K562 (cell line): ENCODE data around the gene ZEB2. TPM values are rescaled to one million over a fixed set of nuclear protein-coding genes. Genes with fewer than 3 reads are reported as not detected.

Source experiments
- BACH1 ChIP-seq: fragments of 200-800 bp; sonication (Bioruptor generic); IDR thresholded peaks from 2 replicates; pipeline ENCODE4 v1.6.1; 2016; ENCODE audit warnings: missing genetic modification characterization, missing compliant biosample characterization
- BCOR ChIP-seq: fragments of 450-650 bp; IDR thresholded peaks from 2 replicates; pipeline ENCODE4 v1.6.1; 2016
- HDGF ChIP-seq: fragments of 450-650 bp; IDR thresholded peaks from 2 replicates; pipeline ENCODE4 v1.6.1; 2016
- PYGO2 ChIP-seq: fragments of 450-650 bp; IDR thresholded peaks from 2 replicates; pipeline ENCODE4 v1.6.1; 2016; ENCODE audit warnings: mild to moderate bottlenecking, missing genetic modification characterization, moderate library complexity, missing compliant biosample characterization
- SMARCC2 ChIP-seq: fragments of 450-650 bp; IDR thresholded peaks from 2 replicates; pipeline ENCODE4 v1.6.1; 2017; ENCODE audit warnings: antibody characterized with exemption, moderate library complexity, mild to moderate bottlenecking, low read depth
- SRF ChIP-seq, 2 experiments: fragments of 250-450, 450-650 bp in 1 of 2; sonication (Bioruptor Pico) in 1 of 2; sonication (generic) in 1 of 2; formaldehyde crosslinking; IDR thresholded peaks; 2 replicates each; pipeline versions ENCODE4 v1.5.0 to v1.5.1; 2020 to 2022; ENCODE audit warnings: mild to moderate bottlenecking in 1 of 2, missing genetic modification reagents in 1 of 2
- ZC3H11A ChIP-seq: IDR thresholded peaks from 2 replicates; pipeline ENCODE4 v1.6.1; 2012; ENCODE audit warnings: low read depth, low read length, improper control_type of control experiment
- ZNF431 ChIP-seq: sonication (generic); formaldehyde crosslinking; IDR thresholded peaks from 2 replicates; pipeline ENCODE4 v1.8.0; 2022; ENCODE audit warnings: mild to moderate bottlenecking, missing genetic modification reagents
- polyA plus RNA-seq, 8 experiments: library from polyadenylated mRNA; depleted of rRNA in 4 of 8; stranded (reverse) in 5 of 8; unstranded in 3 of 8; fragments of >200 nt; fragmentation: Nextera tagmentation in 2 of 8; fragmentation: Illumina TruSeq in 1 of 8; extraction: Ambion mirVana in 2 of 8; extraction: Trizol in 1 of 8; gene quantifications; 2 replicates each; pipeline versions ENCODE4 v1.2.1 to v1.2.3, GENCODE V29; 2011 to 2014; ENCODE audit warnings: inconsistent platforms in 1 of 8, missing spikeins in 1 of 8
- total RNA-seq, 7 experiments: library from RNA; depleted of rRNA in 6 of 7; stranded (reverse); fragments of >200 nt in 6 of 7; fragmentation: Illumina TruSeq in 2 of 7; extraction: Trizol in 2 of 7; gene quantifications; 2 replicates each; pipeline versions ENCODE4 v1.2.1 to v1.2.3, GENCODE V29; 2011 to 2021; ENCODE audit warnings: low replicate concordance in 1 of 7
- TF ChIP-seq, protein P1 (sequence below), 2 experiments: fragments of 450-650 bp; IDR thresholded peaks; 2 replicates each; pipeline ENCODE4 v1.6.1; 2016
- TF ChIP-seq, protein P2 (sequence below): sonication (generic); formaldehyde crosslinking; IDR thresholded peaks from 2 replicates; pipeline ENCODE4 v1.8.0; 2022; ENCODE audit warnings: missing genetic modification reagents, mild to moderate bottlenecking, borderline replicate concordance
- TF ChIP-seq, protein P3 (sequence below), 2 experiments: fragments of 450-650 bp in 1 of 2; sonication (generic) in 1 of 2; formaldehyde crosslinking; conservative IDR thresholded peaks; 2 replicates each; pipeline versions ENCODE4 v1.4.0 to v1.8.1; 2020 to 2022; ENCODE audit warnings: mild to moderate bottlenecking in 1 of 2, missing genetic modification reagents in 1 of 2
- TF ChIP-seq, protein P4 (sequence below): IDR thresholded peaks from 2 replicates; pipeline ENCODE4 v1.6.1; 2012; ENCODE audit warnings: low read depth, low read length, improper control_type of control experiment, borderline replicate concordance
- TF ChIP-seq, protein P5 (sequence below): fragments of 450-650 bp; formaldehyde crosslinking; IDR thresholded peaks from 2 replicates; pipeline ENCODE4 v1.4.0; 2022; ENCODE audit warnings: missing genetic modification characterization
- TF ChIP-seq, protein P6 (sequence below): fragments of 250-450 bp; sonication (Bioruptor Pico); IDR thresholded peaks from 2 replicates; pipeline ENCODE4 v1.5.0; 2021; ENCODE audit warnings: mild to moderate bottlenecking, borderline replicate concordance

Gene ZEB2
- total and polyA plus RNA-seq, 9 of the 15 experiments (the other 6 are each of a cell fraction or from before 2014, with no cell fraction given), result 15.1 to 113 (median 72.3) TPM

DNA sequence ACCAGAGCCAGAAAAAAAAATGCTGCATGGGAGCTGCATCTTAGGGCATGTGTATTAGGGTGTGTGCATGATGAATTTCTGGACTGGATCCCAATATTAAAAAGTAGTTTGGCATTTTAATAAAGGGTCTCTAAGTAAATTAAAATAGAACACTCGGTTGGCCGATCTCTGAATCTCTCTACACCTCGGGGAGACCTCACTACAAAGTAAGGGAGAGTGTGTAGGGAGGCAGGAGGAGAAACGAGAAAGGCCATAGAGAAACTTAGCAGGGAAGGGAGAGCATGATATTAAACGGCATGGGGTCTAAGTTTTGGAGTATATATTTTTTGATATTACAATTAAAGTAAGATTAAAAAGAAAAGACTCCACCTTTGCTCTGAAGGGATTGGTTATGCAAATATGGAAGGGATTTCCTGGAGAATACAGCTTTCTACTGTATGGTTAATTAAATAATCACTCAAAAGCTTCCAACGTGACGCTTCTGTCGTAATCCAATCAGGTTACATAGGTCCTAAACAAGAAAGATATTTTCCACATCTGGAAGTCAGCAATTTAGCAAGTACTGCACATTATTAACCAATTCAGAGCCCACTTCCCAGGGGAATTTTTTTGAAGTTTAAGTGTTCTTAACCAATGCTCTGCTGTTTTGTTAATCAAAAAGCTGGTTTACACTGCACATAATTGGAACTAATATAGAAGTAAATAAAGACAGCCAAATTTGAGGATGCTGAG is 1.0 kb upstream of the ZEB2 start (continued):
- TF ChIP-seq, protein P1, sequence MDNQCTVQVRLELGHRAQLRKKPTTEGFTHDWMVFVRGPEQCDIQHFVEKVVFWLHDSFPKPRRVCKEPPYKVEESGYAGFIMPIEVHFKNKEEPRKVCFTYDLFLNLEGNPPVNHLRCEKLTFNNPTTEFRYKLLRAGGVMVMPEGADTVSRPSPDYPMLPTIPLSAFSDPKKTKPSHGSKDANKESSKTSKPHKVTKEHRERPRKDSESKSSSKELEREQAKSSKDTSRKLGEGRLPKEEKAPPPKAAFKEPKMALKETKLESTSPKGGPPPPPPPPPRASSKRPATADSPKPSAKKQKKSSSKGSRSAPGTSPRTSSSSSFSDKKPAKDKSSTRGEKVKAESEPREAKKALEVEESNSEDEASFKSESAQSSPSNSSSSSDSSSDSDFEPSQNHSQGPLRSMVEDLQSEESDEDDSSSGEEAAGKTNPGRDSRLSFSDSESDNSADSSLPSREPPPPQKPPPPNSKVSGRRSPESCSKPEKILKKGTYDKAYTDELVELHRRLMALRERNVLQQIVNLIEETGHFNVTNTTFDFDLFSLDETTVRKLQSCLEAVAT (IDR thresholded peaks at IDR 0.05), result no peak
- TF ChIP-seq, protein P2, sequence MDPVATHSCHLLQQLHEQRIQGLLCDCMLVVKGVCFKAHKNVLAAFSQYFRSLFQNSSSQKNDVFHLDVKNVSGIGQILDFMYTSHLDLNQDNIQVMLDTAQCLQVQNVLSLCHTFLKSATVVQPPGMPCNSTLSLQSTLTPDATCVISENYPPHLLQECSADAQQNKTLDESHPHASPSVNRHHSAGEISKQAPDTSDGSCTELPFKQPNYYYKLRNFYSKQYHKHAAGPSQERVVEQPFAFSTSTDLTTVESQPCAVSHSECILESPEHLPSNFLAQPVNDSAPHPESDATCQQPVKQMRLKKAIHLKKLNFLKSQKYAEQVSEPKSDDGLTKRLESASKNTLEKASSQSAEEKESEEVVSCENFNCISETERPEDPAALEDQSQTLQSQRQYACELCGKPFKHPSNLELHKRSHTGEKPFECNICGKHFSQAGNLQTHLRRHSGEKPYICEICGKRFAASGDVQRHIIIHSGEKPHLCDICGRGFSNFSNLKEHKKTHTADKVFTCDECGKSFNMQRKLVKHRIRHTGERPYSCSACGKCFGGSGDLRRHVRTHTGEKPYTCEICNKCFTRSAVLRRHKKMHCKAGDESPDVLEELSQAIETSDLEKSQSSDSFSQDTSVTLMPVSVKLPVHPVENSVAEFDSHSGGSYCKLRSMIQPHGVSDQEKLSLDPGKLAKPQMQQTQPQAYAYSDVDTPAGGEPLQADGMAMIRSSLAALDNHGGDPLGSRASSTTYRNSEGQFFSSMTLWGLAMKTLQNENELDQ (CRISPR knock-in tag), result no peak
- TF ChIP-seq ZC3H11A (no peak), SMARCC2 (no peak), PYGO2 (tag) (no peak), SRF (CRISPR knock-in tag; IDR thresholded peaks at IDR 0.05) (no peak), HDGF (no peak), BACH1 (no peak), ZNF431 (CRISPR knock-in tag) (no peak), BCOR (no peak)
- TF ChIP-seq, protein P3, sequence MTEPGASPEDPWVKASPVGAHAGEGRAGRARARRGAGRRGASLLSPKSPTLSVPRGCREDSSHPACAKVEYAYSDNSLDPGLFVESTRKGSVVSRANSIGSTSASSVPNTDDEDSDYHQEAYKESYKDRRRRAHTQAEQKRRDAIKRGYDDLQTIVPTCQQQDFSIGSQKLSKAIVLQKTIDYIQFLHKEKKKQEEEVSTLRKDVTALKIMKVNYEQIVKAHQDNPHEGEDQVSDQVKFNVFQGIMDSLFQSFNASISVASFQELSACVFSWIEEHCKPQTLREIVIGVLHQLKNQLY (CRISPR knock-in tag; conservative IDR thresholded peaks at IDR 0.05), result no peak
- TF ChIP-seq, protein P4, sequence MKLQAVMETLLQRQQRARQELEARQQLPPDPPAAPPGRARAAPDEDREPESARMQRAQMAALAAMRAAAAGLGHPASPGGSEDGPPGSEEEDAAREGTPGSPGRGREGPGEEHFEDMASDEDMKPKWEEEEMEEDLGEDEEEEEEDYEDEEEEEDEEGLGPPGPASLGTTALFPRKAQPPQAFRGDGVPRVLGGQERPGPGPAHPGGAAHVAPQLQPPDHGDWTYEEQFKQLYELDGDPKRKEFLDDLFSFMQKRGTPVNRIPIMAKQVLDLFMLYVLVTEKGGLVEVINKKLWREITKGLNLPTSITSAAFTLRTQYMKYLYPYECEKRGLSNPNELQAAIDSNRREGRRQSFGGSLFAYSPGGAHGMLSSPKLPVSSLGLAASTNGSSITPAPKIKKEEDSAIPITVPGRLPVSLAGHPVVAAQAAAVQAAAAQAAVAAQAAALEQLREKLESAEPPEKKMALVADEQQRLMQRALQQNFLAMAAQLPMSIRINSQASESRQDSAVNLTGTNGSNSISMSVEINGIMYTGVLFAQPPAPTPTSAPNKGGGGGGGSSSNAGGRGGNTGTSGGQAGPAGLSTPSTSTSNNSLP, result peak; percentile 55; the same call in 1 of the 2 replicates
- TF ChIP-seq, protein P5, sequence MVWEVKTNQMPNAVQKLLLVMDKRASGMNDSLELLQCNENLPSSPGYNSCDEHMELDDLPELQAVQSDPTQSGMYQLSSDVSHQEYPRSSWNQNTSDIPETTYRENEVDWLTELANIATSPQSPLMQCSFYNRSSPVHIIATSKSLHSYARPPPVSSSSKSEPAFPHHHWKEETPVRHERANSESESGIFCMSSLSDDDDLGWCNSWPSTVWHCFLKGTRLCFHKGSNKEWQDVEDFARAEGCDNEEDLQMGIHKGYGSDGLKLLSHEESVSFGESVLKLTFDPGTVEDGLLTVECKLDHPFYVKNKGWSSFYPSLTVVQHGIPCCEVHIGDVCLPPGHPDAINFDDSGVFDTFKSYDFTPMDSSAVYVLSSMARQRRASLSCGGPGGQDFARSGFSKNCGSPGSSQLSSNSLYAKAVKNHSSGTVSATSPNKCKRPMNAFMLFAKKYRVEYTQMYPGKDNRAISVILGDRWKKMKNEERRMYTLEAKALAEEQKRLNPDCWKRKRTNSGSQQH (CRISPR knock-in tag), result no peak
- TF ChIP-seq, protein P6, sequence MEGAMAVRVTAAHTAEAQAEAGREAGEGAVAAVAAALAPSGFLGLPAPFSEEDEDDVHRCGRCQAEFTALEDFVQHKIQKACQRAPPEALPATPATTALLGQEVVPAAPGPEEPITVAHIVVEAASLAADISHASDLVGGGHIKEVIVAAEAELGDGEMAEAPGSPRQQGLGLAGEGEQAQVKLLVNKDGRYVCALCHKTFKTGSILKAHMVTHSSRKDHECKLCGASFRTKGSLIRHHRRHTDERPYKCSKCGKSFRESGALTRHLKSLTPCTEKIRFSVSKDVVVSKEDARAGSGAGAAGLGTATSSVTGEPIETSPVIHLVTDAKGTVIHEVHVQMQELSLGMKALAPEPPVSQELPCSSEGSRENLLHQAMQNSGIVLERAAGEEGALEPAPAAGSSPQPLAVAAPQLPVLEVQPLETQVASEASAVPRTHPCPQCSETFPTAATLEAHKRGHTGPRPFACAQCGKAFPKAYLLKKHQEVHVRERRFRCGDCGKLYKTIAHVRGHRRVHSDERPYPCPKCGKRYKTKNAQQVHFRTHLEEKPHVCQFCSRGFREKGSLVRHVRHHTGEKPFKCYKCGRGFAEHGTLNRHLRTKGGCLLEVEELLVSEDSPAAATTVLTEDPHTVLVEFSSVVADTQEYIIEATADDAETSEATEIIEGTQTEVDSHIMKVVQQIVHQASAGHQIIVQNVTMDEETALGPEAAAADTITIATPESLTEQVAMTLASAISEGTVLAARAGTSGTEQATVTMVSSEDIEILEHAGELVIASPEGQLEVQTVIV (CRISPR knock-in tag), result no peak
